GM21825 (cell line): ENCODE results near the gene DUXB.

Experiments used
- ATAC-seq: cut with Tn5 transposase; IDR thresholded peaks from one replicate; pipeline ENCODE4 v1.9.1; 2021; ENCODE audit warnings: mild to moderate bottlenecking, moderate library complexity; ENCODE audit not compliant: unreplicated experiment

Gene DUXB, protein sequence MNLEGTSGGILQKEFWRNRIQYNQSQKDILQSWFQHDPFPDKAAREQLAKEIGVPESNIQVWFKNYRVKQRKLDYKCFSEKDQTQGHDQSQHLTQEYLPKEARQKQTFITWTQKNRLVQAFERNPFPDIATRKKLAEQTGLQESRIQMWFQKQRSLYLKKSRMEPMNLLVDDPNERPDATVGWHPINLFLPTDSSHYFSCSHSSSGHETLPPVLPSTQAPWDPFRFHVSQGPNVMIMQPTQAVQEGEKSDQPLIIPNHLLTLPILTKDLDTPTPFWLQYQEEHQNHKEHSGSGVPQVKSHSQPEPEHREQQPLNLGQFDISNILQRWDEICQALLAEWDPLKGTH

DNA sequence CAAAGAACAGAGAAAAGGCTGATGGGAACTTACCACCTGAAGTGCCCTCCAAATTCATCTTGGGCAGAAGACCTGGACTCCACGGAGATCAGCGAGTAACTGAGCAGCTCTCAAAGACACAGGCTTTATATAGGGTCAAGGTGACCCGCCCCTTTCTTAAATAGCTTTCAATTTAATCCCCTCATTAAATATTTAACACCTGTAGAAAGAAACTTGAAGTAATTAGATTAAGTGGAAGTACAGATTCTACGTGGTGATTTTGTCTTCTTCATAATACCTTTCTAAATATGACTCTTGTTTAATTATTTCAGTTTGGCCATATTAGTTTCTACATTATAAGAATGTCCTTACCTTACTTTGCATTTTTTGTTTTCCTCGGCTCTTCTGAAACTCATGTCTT lies at the start of gene DUXB:
DUXB (minus strand) TSS at position 101 of the 400 bp plus-strand sequence; CDS start at position 58, 43 bp downstream.
- ATAC-seq = no peak

DNA sequence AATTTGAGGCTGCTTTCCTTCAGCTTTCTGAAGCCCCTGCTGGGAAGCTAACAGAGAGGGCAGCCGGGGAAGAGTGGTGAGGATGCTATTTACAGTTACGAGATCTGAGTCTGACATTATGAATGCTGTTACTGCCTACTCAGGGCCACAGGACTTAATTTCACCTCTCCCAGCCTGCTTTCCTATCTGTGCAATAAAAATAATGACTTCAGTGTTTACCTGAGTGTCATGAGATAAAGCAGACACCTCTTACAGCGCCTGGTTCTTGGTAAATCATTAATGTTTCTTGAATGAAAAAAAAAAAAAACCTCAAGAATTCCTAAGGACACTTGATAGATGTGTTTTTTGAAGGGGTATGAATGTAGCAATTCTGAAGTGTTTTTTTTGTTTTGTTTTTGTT lies 49.3 kb upstream of the DUXB start:
- ATAC-seq = no peak

DNA sequence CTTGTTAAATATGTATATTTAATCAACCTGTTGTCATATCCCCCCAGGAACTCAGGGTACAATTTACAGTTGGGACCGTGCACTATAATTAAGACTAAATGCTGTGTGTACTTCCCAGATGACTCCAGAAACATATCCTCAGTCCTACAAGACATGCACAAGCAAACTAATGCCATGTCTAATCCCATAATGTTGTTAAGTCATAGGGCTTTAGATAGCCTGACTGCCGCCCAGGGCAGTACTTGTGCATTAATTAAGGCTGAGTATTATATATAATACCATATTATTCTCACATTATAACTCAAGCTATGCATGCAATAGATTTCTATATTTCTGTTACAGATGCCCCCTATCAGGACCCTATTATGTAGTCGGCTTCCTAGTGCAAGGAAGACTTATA lies 45.1 kb upstream of the DUXB start:
- ATAC-seq = no peak

DNA sequence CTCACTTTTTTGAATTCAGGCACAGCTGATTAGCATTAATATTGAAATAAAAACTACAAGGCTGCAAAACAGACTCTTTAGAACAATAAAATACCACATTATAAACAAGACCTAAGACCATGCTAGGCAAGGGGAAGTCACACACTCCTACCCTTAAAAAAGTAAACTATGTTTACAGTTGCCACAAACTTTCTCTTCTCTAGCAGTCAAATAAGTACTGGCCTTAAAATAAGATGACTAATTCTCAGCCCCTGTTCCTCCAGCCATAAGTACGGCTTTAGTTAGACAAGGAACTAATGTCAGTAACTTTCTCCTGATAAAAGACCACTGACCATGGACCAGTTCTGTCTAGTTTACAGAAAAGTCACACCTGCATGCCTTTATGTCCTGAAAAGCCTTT lies 44.6 kb upstream of the DUXB start:
- no peak for ATAC-seq

DNA sequence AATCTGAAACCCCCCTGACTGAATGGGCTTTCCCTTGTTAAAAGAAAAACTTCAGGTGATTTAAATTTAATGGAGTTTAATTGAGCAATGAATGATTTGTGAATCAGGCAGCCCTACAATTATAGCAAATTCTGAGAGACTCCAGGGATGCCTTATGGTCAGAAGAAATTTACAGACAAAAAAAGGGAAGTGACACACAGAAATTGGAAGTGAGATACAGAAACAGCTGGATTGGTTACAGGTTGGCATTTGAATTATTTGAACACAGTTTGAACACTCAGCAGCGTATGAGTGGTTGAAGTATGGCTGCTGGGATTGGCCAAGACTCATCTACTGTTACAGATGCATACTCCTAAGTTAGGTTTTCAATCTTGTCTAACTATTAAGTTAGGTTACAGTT lies 44.0 kb upstream of the DUXB start:
- no peak for ATAC-seq

DNA sequence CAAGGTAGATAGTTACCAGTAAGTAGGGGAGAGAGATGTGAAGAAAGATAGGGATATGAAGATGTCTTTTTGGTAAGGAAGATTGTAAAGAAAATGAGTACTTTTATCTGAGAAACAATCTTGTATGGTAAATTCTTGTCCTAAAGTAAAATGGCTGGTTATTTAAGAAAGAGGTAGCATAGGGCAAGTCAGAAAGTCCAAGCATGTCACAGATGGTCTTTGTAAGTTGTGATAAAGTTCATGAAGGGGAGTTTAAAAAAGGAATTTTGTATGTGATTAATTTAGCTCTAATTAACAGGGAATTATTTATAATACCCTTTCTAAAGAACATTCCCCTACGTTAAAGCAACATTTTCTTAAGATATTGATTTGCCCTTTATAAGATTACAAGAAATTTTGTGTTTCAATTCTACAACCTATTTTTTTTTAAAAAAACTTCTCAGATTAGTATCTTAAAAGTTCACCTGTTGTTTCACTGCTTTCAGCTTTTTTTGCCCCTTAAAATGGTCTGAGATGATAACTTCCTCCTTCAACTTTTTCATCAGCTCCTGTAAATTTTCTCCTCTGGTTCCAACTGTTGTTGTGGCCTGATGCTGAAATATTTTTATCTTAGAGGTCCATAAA lies 41.3 kb upstream of the DUXB start:
- no peak for ATAC-seq

DNA sequence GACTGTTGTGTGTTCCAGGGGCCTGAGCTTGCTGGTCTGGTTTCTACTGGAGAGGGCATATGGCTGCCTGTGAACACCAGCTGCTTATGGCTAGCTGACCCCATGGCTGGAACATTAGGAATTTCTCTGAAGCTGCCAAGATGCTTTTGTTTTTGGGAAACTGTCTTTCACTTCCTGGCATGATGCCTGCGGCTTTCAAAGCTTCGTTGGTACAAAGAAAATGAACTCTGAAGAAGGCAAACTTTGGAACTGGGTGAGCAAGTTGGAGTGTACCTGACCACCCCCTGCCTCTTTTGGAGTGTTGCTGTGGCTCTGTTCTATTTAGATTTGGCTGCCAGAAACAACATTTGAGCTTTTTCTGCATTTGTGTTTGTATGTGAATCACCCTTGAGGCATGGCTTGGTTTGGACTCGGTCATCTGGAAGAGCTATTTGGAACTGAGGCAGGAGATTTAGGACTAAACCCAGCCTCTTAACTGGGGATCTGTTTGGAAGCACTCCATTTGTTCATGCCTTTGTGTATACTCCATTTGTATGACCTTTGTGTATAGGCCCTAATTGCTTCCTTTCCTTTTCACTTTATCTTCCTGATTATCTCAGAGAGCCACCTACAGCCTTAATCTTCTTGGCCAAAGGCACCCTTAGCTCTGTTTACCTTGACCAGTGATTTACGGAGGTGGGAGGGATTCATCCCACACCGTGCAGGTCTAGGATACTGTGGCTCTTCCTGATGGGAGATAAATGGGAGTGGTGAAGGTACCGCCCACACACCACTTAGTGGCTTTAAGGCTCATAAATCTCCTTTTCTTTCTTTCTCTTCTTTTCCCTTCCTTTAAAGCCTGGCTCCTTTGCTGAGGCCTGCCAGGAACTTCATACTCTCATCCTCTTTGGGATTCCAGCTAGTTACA lies 32.3 kb upstream of the DUXB start:
- no peak for ATAC-seq

DNA sequence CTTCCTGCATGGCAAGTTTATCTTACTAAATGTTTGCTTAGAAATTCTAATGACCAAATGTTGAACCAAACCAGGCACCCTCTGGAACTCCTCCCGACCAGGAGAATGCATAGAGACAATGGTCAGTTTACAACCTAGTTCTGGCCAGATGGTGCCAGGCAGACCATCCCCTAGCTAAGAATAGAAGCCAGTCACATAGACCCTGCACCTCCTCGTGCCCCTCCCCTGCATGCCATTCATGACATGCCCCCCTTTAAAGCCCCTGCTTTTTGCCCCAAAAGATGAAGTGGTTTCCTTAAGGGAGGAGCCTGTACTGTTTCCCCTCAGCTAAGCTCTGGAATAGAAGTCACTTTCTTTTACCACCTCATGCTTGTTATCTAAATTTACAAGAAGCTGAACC lies 31.6 kb upstream of the DUXB start:
- ATAC-seq = no peak

DNA sequence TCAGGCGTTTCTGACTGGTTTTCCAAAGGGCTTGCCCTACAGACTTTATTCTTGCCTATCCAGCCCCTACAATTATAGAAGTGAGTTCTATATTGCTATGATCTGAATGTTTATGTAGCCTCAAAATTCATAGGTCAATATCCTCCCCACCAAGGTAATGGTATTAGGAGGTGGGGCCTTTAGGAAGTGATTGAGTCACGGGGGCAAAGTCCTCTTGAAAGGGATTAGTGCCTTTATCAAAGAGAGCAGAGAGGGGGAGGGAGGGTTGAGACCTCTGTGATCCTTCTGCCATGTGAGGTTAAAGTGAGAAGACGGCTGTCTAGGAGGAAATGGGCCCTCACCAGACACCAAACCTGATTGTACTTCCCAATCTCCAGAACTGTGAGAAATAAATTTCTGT lies 26.0 kb upstream of the DUXB start:
- no peak for ATAC-seq

DNA sequence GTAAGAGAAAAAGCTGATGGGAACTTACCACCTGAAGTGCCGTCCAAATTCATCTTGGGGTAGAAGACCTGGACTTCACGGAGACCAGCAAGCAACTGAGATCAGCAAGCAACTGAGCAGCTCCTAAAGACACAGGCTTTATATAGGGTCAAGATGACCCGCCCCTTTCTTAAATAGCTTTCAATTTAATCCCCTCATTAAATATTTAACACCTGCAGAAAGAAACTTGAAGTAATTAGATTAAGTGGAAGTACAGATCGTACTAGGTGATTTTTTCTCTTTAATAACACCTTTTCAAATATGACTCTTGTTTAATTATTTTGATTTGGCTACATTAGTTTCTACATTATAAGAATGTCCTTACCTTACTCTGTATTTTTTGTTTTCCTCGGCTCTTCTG lies 25.1 kb upstream of the DUXB start, which contains the start of gene CPHXL:
CPHXL (minus strand) TSS at position 101 of the 400 bp plus-strand sequence; CDS start at position 53, 48 bp downstream.
- no peak for ATAC-seq

DNA sequence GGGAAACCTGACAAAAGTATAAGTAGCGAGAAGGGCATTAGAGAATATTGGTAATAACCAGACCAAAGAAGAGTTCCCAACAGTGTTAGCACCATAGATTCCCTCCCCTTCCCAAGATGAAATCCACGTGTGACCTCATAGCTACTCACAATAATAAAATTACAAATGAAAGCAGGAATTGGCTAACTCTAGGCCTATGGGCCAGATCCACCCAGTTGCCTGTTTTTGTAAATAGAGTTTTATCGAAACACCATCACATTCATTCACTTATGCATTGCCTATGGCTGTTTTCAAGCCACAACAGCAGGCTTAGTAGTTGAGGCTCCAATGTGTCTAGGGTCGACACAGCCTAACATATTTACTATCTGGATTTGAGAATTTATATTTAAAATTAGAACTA lies 17.2 kb upstream of the DUXB start:
- no peak for ATAC-seq

DNA sequence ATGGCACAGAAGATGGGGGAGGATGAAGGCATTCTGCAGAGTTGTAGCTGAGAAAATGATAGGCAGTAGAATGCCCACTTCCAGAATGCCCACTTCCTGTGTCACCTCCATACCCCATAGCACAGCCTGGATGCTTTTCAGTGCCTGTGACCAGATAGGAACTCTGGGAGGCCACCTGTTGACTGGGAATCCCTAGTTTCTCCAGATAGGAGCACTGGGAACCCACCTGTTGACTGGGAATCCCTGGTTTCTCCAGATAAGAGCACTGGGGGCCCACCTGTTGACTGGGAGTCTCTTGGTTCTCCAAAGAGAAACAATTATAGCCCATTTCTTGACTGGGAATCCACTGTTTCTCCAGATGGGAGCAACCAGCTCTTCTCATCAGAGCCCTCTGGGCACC lies 13.4 kb upstream of the DUXB start:
- no peak for ATAC-seq

DNA sequence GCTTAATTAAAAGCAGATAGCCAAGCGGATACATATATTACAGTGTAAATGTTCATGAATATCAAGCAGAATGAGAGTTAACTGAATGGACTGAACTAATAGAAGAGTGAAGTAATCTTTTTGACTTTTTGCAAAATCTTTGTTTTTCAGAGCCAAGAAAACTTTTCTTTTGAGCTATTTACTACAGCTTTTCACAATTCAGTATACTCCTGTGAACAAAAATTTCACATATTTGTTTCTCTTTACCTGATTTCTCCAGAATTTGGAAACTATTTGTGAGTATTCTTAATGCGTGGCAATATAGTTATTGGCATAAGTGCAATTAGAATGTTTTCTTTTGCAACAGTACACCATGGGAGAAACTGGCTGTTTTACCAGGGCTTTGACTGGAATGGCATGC lies 9.1 kb upstream of the DUXB start:
- ATAC-seq = no peak

DNA sequence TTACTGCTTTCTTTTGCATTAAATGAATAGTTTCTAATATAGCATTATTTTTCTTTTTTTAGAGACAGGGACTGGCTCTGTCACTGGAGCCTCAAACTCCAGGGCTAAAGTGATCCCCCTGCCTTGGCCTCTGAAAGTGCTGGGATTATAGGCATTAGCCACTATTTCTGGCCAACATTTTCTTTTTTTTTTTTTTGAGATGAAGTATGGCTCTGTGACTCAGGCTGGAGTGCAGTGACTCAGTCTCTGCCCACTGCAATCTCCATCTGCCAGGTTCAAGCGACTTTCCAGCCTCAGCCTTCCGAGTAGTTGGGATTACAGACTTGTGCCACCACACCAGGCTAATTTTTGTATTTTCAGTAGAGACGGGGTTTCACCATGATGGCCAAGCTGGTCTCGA lies 2.0 kb upstream of the DUXB start:
- no peak for ATAC-seq

DNA sequence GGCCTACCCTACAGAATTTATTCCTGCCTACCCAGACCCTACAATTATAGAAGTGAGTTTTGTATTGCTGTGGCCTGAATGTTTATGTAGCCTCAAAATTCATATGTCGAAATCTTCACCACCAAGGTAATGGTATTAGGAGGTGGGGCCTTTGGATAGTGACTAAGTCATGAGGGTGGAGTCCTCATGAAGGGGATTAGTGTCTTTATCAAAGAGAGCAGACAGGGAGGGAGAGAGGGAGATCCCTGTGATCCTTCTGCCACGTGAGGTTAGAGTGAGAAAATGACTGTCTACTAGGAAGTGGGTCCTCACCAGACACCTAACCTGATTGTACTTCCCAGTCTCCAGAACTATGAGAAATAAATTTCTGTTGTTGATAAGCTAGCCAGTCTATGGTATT lies 981 bp upstream of the DUXB start:
- ATAC-seq = no peak

DNA sequence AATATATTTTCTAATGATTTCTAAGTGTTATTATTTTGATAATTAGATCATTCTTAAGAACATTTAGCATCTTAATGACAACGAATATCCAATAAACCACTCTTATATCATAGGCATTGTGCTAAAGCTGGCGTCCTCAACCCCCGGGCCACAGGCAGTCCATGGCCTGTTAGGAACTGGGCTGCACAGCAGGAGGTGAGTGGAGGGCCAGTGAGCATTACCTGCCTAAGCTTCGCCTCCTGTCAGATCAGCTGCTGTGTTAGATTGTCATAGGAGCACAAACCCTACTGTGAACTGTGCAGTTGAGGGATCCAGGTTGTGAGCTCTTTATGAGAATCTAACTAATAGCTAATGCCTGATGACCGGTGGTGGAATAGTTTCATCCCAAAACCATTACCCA lies 3.7 kb downstream of the DUXB start:
- ATAC-seq = no peak

DNA sequence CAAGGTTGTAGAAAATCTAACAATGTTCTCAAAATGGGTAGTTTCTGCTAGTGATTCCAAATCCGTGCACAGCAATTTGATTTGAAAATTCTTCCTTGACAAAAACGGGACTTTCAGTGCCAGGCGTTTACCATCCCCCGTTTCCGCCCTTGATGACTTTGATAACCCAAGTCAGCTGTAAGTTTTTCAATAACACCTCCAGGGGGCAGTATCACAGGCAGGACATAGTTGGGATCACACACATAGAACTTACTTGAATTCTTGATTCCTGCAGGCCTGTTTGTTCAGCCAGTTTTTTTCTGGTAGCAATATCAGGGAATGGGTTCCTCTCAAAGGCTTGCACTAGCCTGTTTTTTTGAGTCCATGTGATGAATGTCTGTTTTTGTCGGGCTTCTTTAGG lies 5.6 kb downstream of the DUXB start:
- ATAC-seq = no peak

DNA sequence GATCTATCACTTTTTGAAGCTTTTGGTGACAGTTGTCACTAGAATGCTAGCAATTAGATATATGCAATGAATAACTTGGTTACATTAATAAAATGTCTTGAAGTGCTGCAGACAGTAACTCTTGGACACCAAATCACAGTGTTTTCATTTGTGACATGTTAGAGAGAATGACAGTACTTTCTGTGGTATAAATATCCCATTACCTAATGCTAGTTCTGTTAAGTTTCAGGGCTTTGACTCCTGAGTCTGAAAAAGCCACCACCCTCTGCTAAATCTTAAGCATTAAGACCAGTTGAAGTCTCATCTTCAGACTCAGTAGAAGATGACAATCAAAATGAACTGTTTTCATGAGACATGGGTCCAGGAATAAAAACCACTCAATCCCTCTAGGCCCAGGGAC lies 13.9 kb downstream of the DUXB start:
- ATAC-seq = no peak

DNA sequence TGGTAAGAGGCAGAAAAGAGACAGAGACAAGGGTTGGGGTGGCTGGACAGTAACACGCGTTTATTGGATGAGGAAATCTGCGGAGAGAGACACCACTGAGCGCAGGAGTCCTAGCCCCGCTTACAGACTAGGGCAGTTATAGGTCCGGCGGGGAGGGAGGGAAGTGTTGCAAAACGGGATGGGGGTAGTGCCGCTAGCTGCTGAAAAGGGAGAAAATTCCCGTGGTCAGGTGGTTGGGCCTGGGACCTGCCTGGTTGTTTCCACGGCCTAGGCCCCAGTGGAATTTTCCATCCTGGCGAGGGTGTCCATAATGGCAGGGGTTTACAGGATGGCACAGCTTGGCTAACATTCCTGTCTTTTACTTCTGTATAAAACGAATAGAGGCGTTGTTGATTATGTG lies 19.0 kb downstream of the DUXB start:
- ATAC-seq = no peak

DNA sequence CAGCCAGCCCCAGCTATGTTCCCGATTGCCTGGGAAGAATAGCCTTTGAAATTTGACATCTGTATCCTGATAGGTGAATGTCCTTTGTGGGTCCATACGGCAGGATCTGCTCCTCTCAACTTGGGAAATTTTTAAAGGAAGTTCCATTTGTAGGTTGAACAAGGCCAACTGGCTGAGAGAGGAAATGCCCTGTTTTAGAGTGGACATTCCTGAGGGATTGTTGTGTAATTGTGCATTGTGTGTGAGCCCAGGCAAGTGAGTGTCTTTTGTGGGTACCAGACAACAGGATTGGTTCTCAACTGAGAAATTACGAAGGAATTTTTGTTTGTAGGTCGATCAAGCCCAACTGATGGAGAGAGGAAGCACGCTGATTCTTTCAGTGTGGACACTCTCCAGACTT lies 21.9 kb downstream of the DUXB start:
- no peak for ATAC-seq

DNA sequence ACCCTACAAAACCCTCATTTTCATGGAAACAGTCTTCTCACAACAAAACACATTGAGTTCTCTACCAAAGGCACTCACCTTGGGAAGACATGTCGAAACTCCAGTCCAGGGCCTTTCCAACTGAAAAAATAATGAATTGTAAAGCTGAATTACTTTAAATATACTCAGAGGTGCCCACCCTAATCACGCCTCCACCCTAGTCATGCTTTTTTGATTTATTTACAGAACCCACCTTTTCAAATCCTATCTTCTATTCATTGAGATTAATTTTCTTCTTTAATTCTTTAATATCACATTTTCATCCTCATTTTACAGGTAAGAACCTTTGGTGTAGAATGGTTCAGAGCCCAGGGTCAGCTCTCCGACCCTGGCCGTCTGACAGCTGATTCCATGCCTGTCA lies 24.4 kb downstream of the DUXB start, which contains the start of gene CPHXL2:
CPHXL2 (minus strand) TSS at position 101 of the 400 bp plus-strand sequence; CDS start at position 91, 10 bp downstream.
- ATAC-seq = no peak

DNA sequence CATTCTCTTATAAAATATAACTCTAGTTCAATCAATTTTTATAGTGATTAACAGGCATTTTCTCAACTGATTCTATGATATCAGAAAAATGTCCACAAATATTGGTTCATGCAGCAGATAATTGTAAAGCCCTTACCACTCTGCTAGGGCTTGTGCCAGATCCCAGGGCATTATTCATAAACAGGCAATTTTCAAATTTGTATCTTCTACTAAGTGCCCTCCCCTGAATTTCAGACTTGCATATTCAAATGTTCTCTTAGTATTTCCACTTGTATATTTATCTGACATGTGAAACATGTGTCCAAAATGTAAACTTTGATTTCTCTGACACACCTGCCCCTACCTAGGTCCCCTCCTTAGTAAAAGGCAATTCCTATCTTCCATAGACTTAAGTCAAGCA lies 33.8 kb downstream of the DUXB start:
- ATAC-seq = no peak
